CD4-positive, alpha-beta T cell (primary cell): ENCODE results near the gene EEFSEC. TPM values are rescaled to one million over a fixed set of nuclear protein-coding genes. Genes with fewer than 3 reads are reported as not detected.

Source experiments
- ATAC-seq: fragments of 200-7000 bp; cut with Tn5 transposase; one replicate; pipeline ENCODE4 v1.10.0; 2022; ENCODE audit warnings: mild to moderate bottlenecking; ENCODE audit not compliant: poor library complexity
- CTCF ChIA-PET: fragments of 350-600 bp; sonication (Branson Sonifier 250); formaldehyde crosslinking; loops from one replicate; lab custom pipeline; 2021; ENCODE audit warnings: antibody characterized with exemption, inconsistent platforms; lab: Charles Lee
- POLR2A ChIA-PET: fragments of 350-600 bp; sonication (Branson Sonifier 250); formaldehyde crosslinking; loops from one replicate; lab custom pipeline; 2021; ENCODE audit warnings: antibody characterized with exemption, inconsistent platforms; lab: Charles Lee
- DNase-seq, 14 experiments: peaks; one replicate each; pipeline ENCODE4 v3.0.0-alpha.2; 2013 to 2020; ENCODE audit warnings: mixed read lengths in 2 of 14
- H3K27ac ChIP-seq, 2 donors: one replicate each; pipeline versions ENCODE4 v1.5.1 to v1.7.0; 2013; ENCODE audit warnings: low read length in 2 of 2, low read depth in 1 of 2, mild to moderate bottlenecking in 1 of 2
- H3K27me3 ChIP-seq, 2 experiments: 1 replicate in 1 of 2; 2 replicates in 1 of 2; pipeline versions ENCODE4 v1.6.1 to v1.7.0; 2013; ENCODE audit warnings: low read length in 2 of 2, control low read depth in 1 of 2, mild to moderate bottlenecking in 1 of 2, moderate library complexity in 1 of 2; ENCODE audit not compliant: insufficient read depth in 2 of 2, control insufficient read depth in 1 of 2
- H3K36me3 ChIP-seq: one replicate; pipeline ENCODE4 v1.6.1; 2013; ENCODE audit warnings: low read length, control low read depth; ENCODE audit not compliant: insufficient read depth
- H3K4me1 ChIP-seq: one replicate; pipeline ENCODE4 v1.6.1; 2013; ENCODE audit warnings: low read length, control low read depth; ENCODE audit not compliant: insufficient read depth
- H3K4me3 ChIP-seq: one replicate; pipeline ENCODE4 v1.5.1; 2013; ENCODE audit warnings: mild to moderate bottlenecking, low read length, moderate library complexity
- H3K9me3 ChIP-seq, 2 experiments: 1 replicate in 1 of 2; 2 replicates in 1 of 2; pipeline versions ENCODE4 v1.6.1 to v1.7.0; 2013; ENCODE audit warnings: low read length in 2 of 2, mild to moderate bottlenecking in 2 of 2, control low read depth in 1 of 2, moderate library complexity in 1 of 2; ENCODE audit not compliant: control insufficient read depth in 1 of 2, insufficient read depth in 1 of 2
- H3K27ac Mint-ChIP-seq: one replicate; pipeline ENCODE4 v1.8.0; 2020; ENCODE audit warnings: mixed read lengths
- H3K27me3 Mint-ChIP-seq: one replicate; pipeline ENCODE4 v1.8.0; 2021; ENCODE audit warnings: mixed read lengths
- H3K36me3 Mint-ChIP-seq: one replicate; pipeline ENCODE4 v1.8.0; 2021; ENCODE audit warnings: low read depth, mixed read lengths
- H3K4me1 Mint-ChIP-seq: one replicate; pipeline ENCODE4 v1.8.0; 2021; ENCODE audit warnings: low read depth, mixed read lengths
- H3K4me3 Mint-ChIP-seq: one replicate; pipeline ENCODE4 v1.8.0; 2020; ENCODE audit warnings: mild to moderate bottlenecking, mixed read lengths
- H3K9me3 Mint-ChIP-seq: one replicate; pipeline ENCODE4 v1.8.0; 2020; ENCODE audit warnings: mixed read lengths
- intact Hi-C, 2 experiments: fragments of 100-400 bp; cut with DNase I in 1 of 2; cut with micrococcal nuclease in 1 of 2; formaldehyde crosslinking; loops; one replicate each; pipeline versions ENCODE4 v1.15.1 to v1.9.0; 2023 to 2025; cut with DNase I, micrococcal nuclease
- total RNA-seq, 174 experiments: library from RNA in 2 of 174; stranded (reverse) in 2 of 174; gene quantifications; one replicate each; pipeline ENCODE4 v1.2.3 and lab custom pipeline; 2021 to 2026
- TF ChIP-seq, protein P1 (sequence below): fragments of 200-600 bp; IDR thresholded peaks from one replicate; pipeline ENCODE4 v1.8.0; 2022; ENCODE audit warnings: antibody characterized with exemption, mild to moderate bottlenecking

Gene EEFSEC
- total RNA-seq, 2 experiments from 2014 or later, result 13.1 to 13.9 TPM

DNA sequence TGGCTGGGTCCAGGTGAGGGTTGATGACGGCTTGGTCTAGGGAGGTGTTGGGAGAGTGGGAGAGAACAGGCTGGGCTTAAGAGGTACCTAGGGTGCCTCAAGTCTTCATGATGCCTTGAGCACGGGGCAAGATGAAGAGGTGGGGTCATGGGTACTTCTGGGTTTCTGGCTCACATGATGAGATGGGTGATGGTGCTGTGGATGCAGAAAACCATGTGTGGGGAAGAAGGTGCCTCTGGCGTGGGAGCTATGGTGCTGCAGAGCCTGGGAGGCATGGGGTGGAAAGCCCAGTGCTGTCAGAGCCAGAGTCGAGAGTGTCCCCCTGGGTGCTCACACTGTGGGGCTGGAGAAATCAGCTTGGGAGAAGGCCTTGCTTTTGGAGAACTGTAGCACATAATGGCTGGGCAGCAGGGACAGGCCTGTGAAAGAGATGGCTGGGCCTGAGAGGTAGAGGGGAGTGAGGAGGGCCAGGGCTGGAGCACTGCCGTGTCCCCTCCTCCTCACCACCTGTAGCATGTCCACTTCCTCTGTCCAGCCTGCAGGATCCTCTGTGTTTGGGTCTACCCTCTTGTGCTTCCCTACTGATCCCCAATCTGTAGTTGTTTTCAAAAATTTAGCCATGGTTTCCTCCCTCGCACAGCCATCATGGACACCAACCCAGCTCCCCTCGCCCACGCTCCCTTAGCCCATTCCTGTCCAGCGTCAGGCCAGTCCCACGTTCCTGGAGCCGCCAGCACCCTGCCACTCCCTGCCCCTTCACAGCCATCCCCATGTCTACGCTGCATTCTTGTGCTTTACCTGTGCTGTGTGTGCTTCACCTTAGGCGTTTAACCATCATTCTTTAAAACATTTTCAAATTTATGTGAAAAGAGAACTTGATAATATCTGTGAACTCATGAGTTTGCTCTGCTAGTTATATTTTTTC is 132.0 kb downstream of the EEFSEC start:
- peaks cover 8% of the 10 kb centered on the region for H3K9me3 Mint-ChIP-seq
- H3K9me3 ChIP-seq, result no peaks in the 10 kb centered on the region
- H3K36me3 ChIP-seq, result peaks cover 11% of the 10 kb centered on the region
- H3K4me3 Mint-ChIP-seq, result no peak overlapping the region
- ChIA-PET CTCF (no interaction called here), POLR2A (no interaction called here)
- TF ChIP-seq, protein P1, sequence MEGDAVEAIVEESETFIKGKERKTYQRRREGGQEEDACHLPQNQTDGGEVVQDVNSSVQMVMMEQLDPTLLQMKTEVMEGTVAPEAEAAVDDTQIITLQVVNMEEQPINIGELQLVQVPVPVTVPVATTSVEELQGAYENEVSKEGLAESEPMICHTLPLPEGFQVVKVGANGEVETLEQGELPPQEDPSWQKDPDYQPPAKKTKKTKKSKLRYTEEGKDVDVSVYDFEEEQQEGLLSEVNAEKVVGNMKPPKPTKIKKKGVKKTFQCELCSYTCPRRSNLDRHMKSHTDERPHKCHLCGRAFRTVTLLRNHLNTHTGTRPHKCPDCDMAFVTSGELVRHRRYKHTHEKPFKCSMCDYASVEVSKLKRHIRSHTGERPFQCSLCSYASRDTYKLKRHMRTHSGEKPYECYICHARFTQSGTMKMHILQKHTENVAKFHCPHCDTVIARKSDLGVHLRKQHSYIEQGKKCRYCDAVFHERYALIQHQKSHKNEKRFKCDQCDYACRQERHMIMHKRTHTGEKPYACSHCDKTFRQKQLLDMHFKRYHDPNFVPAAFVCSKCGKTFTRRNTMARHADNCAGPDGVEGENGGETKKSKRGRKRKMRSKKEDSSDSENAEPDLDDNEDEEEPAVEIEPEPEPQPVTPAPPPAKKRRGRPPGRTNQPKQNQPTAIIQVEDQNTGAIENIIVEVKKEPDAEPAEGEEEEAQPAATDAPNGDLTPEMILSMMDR, result no peak
- no peaks in the 10 kb centered on the region for H3K27me3 Mint-ChIP-seq
- H3K27me3 ChIP-seq, result no peaks in the 10 kb centered on the region
- H3K36me3 Mint-ChIP-seq, result peaks cover 63% of the 10 kb centered on the region
- H3K27ac ChIP-seq, result no peak overlapping the region
- intact Hi-C loops, result no loop called here
- no peak for DNase-seq
- H3K4me1 Mint-ChIP-seq, result peaks cover 14% of the 10 kb centered on the region
- peak overlapping the region; percentile 17 for H3K27ac Mint-ChIP-seq
- no peak for ATAC-seq
- no peak overlapping the region for H3K4me3 ChIP-seq
- no peaks in the 10 kb centered on the region for H3K4me1 ChIP-seq

DNA sequence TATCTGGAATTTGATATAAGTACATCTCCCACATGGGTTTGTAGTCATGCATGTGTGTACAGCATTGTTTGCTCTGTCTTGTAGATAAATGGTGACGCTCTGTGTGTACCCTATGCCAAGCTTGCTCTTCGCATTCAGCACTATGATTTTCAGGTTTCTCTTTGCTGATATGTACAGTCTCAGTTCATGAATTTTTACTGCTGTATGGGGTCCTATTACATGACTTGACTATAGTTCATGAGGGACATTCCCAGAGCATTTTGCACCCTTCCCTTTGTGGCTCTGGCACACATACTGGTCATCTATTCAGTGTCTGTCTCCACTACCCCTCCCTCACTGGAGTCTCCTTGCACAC is 132.7 kb downstream of the EEFSEC start:
- CTCF ChIA-PET, result no interaction called here
- TF ChIP-seq, protein P1, result no peak
- H3K36me3 ChIP-seq, result peaks cover 11% of the 10 kb centered on the region
- no peaks in the 10 kb centered on the region for H3K4me1 ChIP-seq
- no peaks in the 10 kb centered on the region for H3K27me3 ChIP-seq
- no peak overlapping the region for H3K4me3 Mint-ChIP-seq
- H3K36me3 Mint-ChIP-seq, result peaks cover 67% of the 10 kb centered on the region
- intact Hi-C loops, result no loop called here
- DNase-seq (no peak), ATAC-seq (no peak)
- H3K9me3 Mint-ChIP-seq, result peaks cover 9% of the 10 kb centered on the region
- no peaks in the 10 kb centered on the region for H3K9me3 ChIP-seq
- H3K27ac ChIP-seq, result no peak overlapping the region
- peak overlapping the region; percentile 14 for H3K27ac Mint-ChIP-seq
- POLR2A ChIA-PET, result no interaction called here
- peaks cover 14% of the 10 kb centered on the region for H3K4me1 Mint-ChIP-seq
- no peak overlapping the region for H3K4me3 ChIP-seq
- H3K27me3 Mint-ChIP-seq, result no peaks in the 10 kb centered on the region

DNA sequence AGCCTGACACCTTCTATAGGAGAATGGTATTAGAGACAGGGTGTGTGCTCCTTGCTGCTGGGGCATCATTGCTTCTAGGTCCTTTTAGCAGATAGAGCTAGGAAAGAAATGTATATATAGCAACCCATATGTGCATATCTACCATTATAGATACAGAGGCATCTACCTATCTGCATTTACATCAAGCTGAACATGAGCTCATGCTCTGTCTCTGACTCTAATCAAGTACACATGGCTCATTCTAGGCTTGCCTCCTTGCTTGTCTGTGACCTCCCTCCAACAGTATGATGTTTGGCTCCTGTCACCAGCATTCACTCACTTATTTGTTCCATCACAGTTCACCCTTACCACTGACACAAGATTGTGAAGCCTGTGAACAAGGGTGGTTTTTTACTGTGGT is 133.4 kb downstream of the EEFSEC start:
- Mint-ChIP-seq H3K27ac (peak overlapping the region; percentile 14), H3K4me3 (no peak overlapping the region), H3K36me3 (peaks cover 74% of the 10 kb centered on the region), H3K27me3 (no peaks in the 10 kb centered on the region), H3K4me1 (peaks cover 21% of the 10 kb centered on the region), H3K9me3 (peaks cover 9% of the 10 kb centered on the region)
- Histone ChIP-seq H3K27ac (no peak overlapping the region), H3K36me3 (peaks cover 11% of the 10 kb centered on the region), H3K4me1 (no peaks in the 10 kb centered on the region), H3K27me3 (no peaks in the 10 kb centered on the region), H3K9me3 (no peaks in the 10 kb centered on the region), H3K4me3 (no peak overlapping the region)
- ChIA-PET CTCF (no interaction called here), POLR2A (no interaction called here)
- no peak for DNase-seq
- ATAC-seq, result no peak
- intact Hi-C loops, result no loop called here
- TF ChIP-seq, protein P1, result no peak
